ENCODE results near the gene HPCAL1. TPM values are rescaled to one million over a fixed set of nuclear protein-coding genes. Genes with fewer than 3 reads are reported as not detected.

Gene HPCAL1
- total and polyA plus RNA-seq, 2 experiments from 2014 or later: 8.3 to 25.4 TPM

GRCh38 chr2:10400978-10401951 is 98.6 kb downstream of the HPCAL1 start:
- no peak for ATAC-seq
- no peak overlapping the region for H2AFZ ChIP-seq
- peaks cover 4% of the 10 kb centered on the region; the same call in 2 of the 3 replicates for H3K4me1 Mint-ChIP-seq

More at GRCh38 chr2:10400978-10401951, 98.6 kb downstream of the HPCAL1 start:
- H3K4me3 ChIP-seq: no peak overlapping the region
- no peak for TF ChIP-seq REST (IDR thresholded peaks at IDR 0.05; ENCODE audit: unreplicated experiment)
- no peak for TF ChIP-seq ZNF331 (CRISPR knock-in tag; IDR thresholded peaks at IDR 0.05; ENCODE audit: low read depth)
- no peak for TF ChIP-seq ETS1 (IDR thresholded peaks at IDR 0.05)
- TF ChIP-seq STAT1 (IDR thresholded peaks at IDR 0.05; ENCODE audit: unreplicated experiment): no peak
- TF ChIP-seq ZNF114 (CRISPR knock-in tag; IDR thresholded peaks at IDR 0.05): no peak
- no peak for TF ChIP-seq EZH2 (IDR thresholded peaks at IDR 0.05; ENCODE audit: low read depth, unreplicated experiment)
- TF ChIP-seq NANOG (IDR thresholded peaks at IDR 0.05; ENCODE audit: borderline replicate concordance): no peak
- TF ChIP-seq CTCF (conservative IDR thresholded peaks at IDR 0.05; ENCODE audit: low read depth in 2 of 2): no peak
- no peak for TF ChIP-seq EZH2phosphoT487 (IDR thresholded peaks at IDR 0.05; ENCODE audit: unreplicated experiment)
- TF ChIP-seq JUNB (IDR thresholded peaks at IDR 0.05; ENCODE audit: unreplicated experiment): no peak
- TF ChIP-seq ZNF462 (CRISPR knock-in tag; IDR thresholded peaks at IDR 0.05): no peak
- TF ChIP-seq POLR2AphosphoS5 (IDR thresholded peaks at IDR 0.05; ENCODE audit: low read depth): no peak
- TF ChIP-seq CREB1 (CRISPR knock-in tag; IDR thresholded peaks at IDR 0.05; ENCODE audit: low read depth): no peak
- no peak overlapping the region for H3K4me3 Mint-ChIP-seq
- no peak overlapping the region for H3K4me2 ChIP-seq
- no peaks in the 10 kb centered on the region for H3K79me2 ChIP-seq (replicated peaks; ENCODE audit: insufficient read depth)
- no peaks in the 10 kb centered on the region for H3F3A ChIP-seq (replicated peaks; ENCODE audit: low read depth)
- no peaks in the 10 kb centered on the region for H3K4me1 ChIP-seq (ENCODE audit: insufficient read depth)
- H3K36me3 ChIP-seq (ENCODE audit: insufficient read depth): no peaks in the 10 kb centered on the region
- no peak overlapping the region for H3K27ac Mint-ChIP-seq
- peaks cover 14% of the 10 kb centered on the region for H3K36me3 Mint-ChIP-seq (ENCODE audit: low read depth)
- H3K9me3 Mint-ChIP-seq: peaks cover 9% of the 10 kb centered on the region; the same call in 2 of the 3 replicates
- H3K27me3 ChIP-seq (ENCODE audit: insufficient read depth): no peaks in the 10 kb centered on the region
- H3K27ac ChIP-seq (ENCODE audit: low read depth): no peak overlapping the region
- H3K9me2 ChIP-seq (ENCODE audit: insufficient read depth): no peaks in the 10 kb centered on the region
- no peak for DNase-seq (ENCODE audit: low spot score)
- peaks cover 8% of the 10 kb centered on the region for H3K27me3 Mint-ChIP-seq (ENCODE audit: insufficient read depth, low read depth, poor library complexity)
- no peaks in the 10 kb centered on the region for H4K20me1 ChIP-seq (replicated peaks; ENCODE audit: insufficient read depth)

Measured in GM23338 (cell line).